ENCODE results near the gene ANKS4B.
"Not testable (repeated sequence)": the region's sequence is repeated elsewhere in the genome, so short reads cannot be mapped to it uniquely, and the experiment has no call there.

The ANKS4B gene

GRCh38 chr16:21214086-21214485 lies 19.4 kb upstream of the ANKS4B start:
- DNase-seq (ENCODE audit: low read depth, low spot score), result no peak
- H3K27ac ChIP-seq, result no peak overlapping the region

- no peak overlapping the region for H3K27ac ChIP-seq
- DNase-seq (ENCODE audit: low read depth, low spot score), result no peak
Observed at GRCh38 chr16:21217121-21217520, 16.4 kb upstream of the ANKS4B start.

DNA sequence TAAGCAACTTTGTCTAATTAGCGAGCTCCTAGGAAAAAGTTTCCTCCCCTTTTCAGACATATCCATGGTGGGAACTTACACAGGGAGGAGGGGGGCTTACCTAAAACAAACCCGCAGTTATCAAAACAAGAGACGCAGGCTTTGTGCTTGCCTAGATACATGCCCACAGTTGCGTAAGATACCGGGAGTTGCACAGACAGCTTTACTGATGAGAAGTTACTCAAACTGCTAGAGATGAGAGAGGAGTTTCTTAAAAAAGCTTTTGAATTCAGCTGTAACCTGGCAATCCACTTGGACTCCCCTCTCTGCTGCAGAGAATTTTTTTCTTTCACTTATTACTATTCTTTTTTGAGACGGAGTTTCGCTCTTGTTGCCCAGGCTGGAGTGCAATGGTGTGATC lies 15.3 kb upstream of the ANKS4B start:
- no peak overlapping the region for H3K27ac ChIP-seq
- DNase-seq (ENCODE audit: low read depth, low spot score), result no peak

DNA sequence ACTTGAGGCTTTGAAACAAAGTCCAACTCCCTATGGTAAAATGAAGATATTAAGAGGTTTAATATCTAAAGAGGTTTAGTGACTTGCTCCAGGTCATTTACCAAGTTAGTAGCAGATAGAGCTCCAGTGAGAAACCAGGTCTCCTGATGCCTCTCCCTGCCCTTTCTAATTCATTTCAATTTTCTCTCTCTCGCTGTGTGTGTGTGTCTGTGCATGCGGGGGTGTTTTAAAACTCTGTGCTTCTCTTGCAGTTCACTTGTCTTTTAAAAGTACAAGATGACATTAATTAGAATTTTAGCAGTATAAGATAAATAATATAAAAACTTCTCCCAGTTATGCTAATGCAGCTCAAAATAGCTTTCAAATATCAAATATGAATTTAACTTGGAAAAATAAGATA lies 13.9 kb upstream of the ANKS4B start:
- no peak overlapping the region for H3K27ac ChIP-seq
- no peak for DNase-seq (ENCODE audit: low read depth, low spot score)

GRCh38 chr16:21222495-21223337 lies 10.8 kb upstream of the ANKS4B start:
- DNase-seq (ENCODE audit: low read depth, low spot score), result no peak
- no peak overlapping the region for H3K27ac ChIP-seq

DNA sequence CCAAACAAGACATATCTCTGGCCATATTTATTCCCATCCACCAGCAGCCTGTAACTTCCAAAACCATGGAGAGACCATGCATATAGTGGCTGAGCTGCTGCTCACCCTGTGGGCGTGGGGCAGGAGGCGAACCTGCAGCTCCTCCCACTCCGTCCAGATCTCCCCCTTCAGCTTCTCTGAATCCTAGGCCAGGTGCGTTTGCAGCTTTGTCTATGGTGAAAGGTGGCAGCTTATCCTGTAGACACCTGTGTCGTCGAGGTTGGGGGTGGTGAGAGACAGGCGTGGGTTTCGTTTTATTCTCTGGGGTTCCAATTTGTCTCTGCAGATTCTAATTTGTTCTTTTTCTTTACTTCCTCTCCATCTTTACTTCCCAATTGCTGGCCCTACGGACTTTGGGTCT lies 9.7 kb upstream of the ANKS4B start:
- DNase-seq (ENCODE audit: low read depth, low spot score), result no peak
- no peak overlapping the region for H3K27ac ChIP-seq

DNA sequence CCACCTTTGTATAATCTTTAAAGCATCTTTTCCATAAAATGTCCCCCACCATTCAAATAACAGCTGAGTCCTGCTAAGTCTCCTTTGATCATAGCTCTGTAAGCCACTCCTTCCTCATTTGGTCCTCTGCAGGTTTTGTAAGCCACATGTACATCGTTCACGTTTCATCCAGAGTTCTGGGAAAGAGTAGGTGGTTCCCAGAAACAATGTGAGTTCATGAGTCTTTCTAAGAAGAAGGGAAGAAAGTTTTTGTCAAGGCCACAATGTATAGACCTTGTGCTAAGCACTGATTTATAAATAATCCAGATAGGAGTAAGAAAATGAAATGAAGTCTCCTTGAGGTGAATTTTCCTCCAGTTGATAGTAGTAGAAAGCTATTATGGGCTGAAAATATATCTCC lies 8.7 kb upstream of the ANKS4B start:
- no peak for DNase-seq (ENCODE audit: low read depth, low spot score)

GRCh38 chr16:21226749-21227148 lies 6.8 kb upstream of the ANKS4B start:
- H3K27ac ChIP-seq, result no peak overlapping the region
- no peak for DNase-seq (ENCODE audit: low read depth, low spot score)

More for the DNA sequence above, 8.7 kb upstream of the ANKS4B start:
- H3K27ac ChIP-seq, result no peak overlapping the region

DNA sequence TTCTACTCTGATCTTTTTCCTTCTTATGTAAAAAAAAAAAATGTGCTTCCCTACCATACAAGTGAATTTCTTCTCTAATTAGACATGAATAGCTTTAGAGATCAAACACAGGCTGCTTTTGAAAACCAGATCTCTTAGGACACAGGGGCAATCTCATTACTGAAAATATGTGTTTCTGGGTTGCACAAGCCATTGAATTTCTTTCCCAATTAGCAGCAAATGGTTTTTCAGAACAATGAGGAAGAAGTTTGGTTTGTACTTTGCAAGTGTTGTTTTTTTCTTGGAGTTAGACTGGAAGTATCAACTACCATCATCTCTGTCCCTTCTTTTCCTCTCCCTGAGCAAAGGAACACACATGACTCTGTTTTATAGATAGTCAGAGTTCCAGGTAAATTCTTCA lies 5.6 kb upstream of the ANKS4B start:
- DNase-seq (ENCODE audit: low read depth, low spot score), result no peak
- H3K27ac ChIP-seq, result no peak overlapping the region

DNA sequence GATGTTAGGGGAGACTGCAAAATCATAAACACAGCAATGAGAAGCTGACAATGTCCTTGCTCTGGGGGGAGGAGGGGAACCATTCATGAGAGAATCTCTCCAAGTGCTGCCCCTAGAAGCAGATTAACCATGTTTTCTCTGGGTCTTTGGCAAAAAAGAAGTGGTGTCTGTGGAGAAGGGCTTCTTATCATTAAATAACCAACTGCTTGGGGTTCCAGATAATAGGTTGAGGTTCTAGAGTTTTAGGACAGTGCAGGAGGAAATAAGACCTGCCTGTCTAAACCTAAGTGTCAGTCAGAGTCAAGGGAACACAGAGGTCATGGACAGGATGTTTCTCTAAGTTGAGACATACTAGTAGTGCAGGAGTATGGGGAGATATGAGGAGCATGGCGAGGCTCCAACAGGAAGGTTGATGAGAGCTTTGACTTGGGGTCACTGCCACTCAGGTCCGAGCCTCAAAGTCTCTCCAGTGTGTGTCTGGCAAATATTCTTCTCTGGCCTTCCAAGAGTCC lies 5.1 kb upstream of the ANKS4B start:
- H3K27ac ChIP-seq, result no peak overlapping the region
- DNase-seq (ENCODE audit: low read depth, low spot score), result no peak

DNA sequence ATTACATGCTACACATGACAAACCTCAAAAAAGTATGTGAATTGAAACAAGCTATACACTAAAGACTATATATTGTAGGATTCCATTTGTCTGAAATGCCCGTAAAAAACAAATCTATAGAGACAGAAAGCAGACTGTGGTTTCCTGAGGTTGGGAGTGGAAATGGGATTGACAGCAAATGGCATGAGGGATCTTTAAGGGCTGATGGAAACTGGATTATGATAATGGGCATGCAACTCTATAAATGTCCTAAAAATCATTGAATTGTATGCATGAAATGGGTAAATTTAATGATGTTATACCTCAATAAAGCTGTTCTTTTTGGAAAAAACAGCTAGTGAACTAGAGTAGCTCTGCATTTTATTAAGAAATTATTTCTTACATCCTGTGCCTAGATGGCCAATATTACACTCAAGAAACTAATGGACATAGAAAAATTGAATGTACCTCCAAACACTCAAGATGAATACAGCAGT lies 416 bp upstream of the ANKS4B start:
- no peak for DNase-seq (ENCODE audit: low read depth, low spot score)
- H3K27ac ChIP-seq, result no peak overlapping the region

- no peak overlapping the region for H3K27ac ChIP-seq
- DNase-seq (ENCODE audit: low read depth, low spot score), result no peak
Observed at GRCh38 chr16:21235199-21235585, 1.7 kb downstream of the ANKS4B start.

DNA sequence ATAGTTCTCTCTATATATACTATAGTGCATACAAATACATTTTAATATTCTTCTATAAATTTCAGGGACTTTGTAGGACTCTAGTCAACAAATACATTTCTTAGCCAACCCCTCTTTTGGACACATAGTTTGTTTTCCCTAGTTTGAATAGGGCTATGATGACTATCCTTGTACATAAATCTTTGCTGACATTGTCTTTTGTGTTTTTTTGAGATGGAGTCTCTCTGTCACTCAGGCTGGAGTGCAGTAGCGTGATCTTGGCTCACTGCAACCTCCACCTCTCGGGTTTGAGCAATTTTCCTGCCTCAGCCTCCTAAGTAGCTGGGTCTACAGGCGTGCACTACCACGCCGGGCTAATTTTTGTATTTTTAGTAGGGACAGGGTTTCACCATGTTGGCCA lies 3.3 kb downstream of the ANKS4B start:
- no peak for DNase-seq (ENCODE audit: low read depth, low spot score)
- H3K27ac ChIP-seq, result no peak overlapping the region

DNA sequence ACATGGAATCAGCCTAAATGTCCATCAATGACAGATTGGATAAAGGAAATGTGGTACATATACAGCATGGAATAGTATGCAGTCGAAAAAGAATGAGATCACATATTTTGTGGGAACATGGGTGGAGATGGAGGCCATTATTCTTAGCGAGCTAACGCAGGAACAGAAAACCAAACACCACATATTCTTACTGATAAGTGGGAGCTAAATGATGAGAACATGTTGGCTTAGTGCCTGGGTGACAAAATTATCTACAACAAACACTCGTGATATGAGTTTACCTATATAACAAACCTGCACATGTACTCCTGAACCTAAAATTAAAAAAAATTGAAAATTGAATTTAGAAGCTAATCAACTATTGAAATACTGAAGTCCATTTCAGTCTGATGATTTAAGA lies 6.1 kb downstream of the ANKS4B start:
- no peak overlapping the region for H3K27ac ChIP-seq
- DNase-seq (ENCODE audit: low read depth, low spot score), result no peak

DNA sequence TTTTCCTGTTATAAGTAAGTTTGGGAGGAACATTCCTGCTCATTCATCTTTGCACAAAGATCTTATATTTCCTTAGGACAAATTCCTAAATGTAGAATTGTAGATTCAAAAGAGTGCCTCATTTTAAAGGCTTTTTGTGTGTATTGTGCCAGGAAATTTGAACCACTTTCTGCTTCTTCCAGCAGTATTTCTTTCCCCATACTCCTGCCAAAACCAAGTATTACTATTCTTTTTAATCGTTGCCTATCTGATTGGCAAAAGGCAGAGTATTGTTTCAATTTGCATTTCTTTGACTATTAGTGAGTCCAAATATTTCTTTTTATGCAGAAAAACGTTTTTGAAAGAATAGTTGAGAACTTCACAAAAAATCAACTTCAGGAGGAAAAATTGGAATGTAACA lies 9.3 kb downstream of the ANKS4B start:
- DNase-seq (ENCODE audit: low read depth, low spot score), result no peak
- no peak overlapping the region for H3K27ac ChIP-seq

GRCh38 chr16:21244518-21245215 lies 11.2 kb downstream of the ANKS4B start:
- no peak for DNase-seq (ENCODE audit: low read depth, low spot score)
- H3K27ac ChIP-seq, result no peak overlapping the region

DNA sequence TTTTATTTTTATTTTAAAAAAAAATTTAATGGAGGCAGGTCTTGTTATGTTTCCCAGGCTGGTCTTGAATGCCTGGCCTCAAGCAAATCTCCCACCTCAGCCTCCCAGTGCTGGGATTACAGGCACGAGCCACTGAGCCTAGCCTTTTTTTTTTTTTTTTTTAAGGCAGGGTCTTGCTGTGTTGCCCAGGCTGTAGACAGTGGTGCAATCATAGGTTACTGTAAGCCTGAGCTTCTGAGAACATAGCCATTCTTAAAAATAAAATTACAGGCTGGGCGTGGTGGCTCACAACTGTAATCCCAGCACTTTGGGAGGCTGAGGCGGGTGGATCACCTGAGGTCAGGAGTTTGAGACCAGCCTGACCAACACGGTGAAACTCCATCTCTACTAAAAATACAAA lies 14.7 kb downstream of the ANKS4B start:
- not testable (repeated sequence) for DNase-seq (ENCODE audit: low read depth, low spot score); H3K27ac ChIP-seq

DNA sequence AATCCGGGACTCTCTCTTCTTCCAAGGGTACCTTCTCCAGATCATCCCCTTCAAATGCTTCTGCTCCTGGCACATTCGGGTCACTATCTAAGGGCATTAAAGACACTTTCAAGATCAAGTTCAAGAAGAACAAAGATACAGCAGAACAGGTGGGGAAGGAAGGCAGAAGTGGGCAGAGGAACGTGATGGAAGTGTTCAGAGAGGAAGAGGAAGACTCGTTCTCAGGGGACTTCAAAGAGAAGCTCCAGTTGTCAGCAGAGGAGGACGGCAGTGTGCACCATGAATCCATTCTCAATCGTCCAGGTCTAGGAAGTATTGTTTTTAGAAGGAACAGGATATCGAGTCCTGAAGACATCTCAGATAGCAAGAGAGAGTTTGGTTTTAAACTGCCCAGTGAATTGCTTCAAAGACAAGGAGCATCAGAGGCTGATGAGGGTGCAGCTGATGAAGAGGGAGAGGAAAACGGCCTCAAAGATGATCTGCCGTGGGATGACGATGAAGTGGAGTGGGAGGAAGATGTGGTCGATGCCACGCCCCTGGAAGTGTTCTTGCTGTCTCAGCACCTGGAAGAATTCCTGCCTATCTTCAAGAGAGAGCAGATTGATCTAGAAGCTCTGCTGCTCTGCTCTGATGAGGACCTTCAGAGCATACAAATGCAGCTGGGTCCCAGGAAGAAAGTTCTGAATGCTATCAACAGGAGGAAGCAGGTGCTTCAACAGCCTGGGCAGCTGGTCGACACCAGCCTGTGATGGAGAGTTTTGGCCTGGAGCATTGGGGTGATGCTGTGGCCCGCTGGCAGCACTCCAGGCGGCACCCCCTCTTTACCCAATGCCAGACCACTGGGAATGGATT lies 16.8 kb downstream of the ANKS4B start:
- no peak for DNase-seq (ENCODE audit: low read depth, low spot score)
- no peak overlapping the region for H3K27ac ChIP-seq

- DNase-seq (ENCODE audit: low read depth, low spot score), result no peak
- no peak overlapping the region for H3K27ac ChIP-seq
Observed at GRCh38 chr16:21253470-21253869, 20.0 kb downstream of the ANKS4B start.

GRCh38 chr16:21256636-21257035 lies 23.1 kb downstream of the ANKS4B start:
- H3K27ac ChIP-seq, result no peak overlapping the region
- no peak for DNase-seq (ENCODE audit: low read depth, low spot score)

DNA sequence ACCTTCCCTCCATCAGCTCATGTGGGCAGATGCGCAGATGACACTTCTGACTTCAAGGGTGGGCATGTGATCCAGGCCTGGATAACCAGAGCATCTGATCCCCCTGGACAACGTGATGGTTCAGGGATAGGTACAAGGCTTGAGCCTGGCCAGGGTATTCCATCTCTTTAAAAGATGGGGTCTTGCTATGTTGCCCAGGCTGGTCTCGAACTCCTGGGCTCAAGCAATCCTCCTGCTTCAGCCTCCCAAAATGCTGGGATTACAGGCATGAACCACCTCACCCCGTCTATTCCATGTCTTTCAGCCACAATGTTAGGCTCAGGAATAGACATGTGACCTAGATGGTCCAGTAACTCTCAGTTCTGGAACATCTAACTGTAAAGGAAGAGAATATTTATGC lies 23.8 kb downstream of the ANKS4B start:
- DNase-seq (ENCODE audit: low read depth, low spot score), result no peak
- no peak overlapping the region for H3K27ac ChIP-seq

Measured in epithelial cell of prostate (primary cell).